NT2/D1 (cell line): ENCODE results near the gene ALAD.

Experiments
- SUZ12 ChIP-seq: IDR thresholded peaks from 2 replicates; pipeline ENCODE4 v1.6.1; 2011; ENCODE audit not compliant: insufficient read length, insufficient read depth; ENCODE audit errors: extremely low read depth
- YY1 ChIP-seq: IDR thresholded peaks from 2 replicates; pipeline ENCODE4 v1.6.1; 2011; ENCODE audit not compliant: insufficient read length, insufficient read depth
- ZNF274 ChIP-seq: IDR thresholded peaks from 2 replicates; pipeline ENCODE4 v1.6.1; 2011; ENCODE audit warnings: mild to moderate bottlenecking, low read depth, low read length

- TF ChIP-seq ZNF274 (no peak), SUZ12 (no peak), YY1 (no peak)
Observed at GRCh38 chr9:113343732-113344231, 57.3 kb downstream of the ALAD start.
